HG03457 (cell line): ENCODE measurements around the gene PAFAH2.
"Not testable (repeated sequence)": the region's sequence is repeated elsewhere in the genome, so short reads cannot be mapped to it uniquely, and the experiment has no call there.

Experiments used
- ATAC-seq: cut with Tn5 transposase; IDR thresholded peaks from one replicate; pipeline ENCODE4 v1.9.1; 2021; ENCODE audit warnings: moderate number of reproducible peaks; ENCODE audit not compliant: unreplicated experiment

Gene PAFAH2

DNA sequence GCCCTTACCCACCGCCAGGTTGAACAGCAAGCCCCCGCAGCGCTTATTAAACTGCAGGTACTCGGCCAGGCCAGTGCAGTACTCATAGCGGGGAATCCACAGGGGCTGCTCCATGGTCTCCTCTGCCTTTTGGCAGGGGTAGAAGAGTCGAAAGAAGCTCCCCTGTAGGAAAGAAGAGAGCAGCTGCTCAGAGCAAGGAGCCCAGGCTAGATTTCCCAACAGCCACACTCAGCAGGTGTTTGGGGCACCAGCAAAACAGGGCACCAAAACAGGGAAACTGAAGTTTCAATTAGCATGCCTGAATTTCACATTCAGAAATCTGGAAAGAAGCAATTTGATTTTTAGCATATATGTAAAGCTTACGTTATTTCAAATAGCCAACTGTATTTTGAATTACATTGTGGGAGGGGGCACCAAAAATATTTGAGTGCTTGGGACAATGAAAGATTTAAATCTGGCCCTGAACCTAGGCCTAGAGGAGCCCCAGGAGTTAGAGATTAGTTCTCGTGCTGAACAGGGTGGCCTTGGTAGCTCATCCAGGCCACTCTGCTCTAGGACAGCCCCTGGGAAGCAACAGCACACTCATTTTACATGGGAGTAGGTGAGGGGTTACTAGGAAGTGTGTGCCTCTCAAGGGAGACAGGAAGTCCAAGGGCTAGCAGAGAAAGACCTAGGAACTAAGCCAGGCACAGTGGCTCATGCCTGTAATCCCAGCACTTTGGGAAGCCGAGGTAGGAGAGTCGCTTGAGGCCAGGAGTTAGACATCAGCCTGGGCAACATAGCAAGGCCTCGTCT, 8.2 kb downstream of the PAFAH2 start:
- no peak for ATAC-seq

DNA sequence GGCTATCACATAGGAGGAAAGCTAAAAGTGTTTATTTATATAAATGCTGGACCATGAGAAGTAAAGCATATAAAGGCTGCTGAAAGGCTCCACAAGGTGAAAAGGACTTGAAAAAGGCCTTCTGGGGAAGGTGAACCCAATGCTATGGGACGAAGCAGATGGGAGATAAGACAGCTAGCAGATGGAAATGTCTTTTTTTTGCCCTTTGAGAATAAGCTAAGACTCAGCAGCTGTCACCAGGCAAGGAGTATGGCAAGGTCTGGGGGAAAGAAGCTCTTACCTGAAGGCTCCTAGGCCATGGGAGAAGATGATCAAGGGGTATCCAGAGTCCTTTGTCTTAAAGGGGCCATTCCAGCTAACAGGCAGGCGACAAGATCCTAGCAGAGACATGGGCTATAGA, 9.9 kb downstream of the PAFAH2 start:
- ATAC-seq = no peak

DNA sequence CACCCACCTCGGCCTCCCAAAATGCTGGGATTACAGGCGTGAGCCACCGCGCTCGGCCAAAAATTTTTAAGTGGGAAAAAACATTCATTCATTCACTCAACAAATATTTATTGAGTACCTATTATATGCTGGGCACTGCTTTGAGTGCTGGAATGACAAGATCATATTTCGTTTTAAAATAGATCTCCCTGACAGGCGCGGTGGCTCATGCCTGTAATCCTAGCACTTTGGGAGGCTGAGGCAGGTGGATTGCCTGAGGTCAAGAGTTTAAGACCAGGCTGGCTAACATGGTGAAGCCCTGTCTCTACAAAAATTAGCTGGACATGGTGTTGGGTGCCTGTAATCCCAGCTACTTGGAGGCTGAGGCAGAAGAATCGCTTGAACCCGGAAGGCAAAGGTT, 11.1 kb downstream of the PAFAH2 start:
- not testable (repeated sequence) for ATAC-seq

DNA sequence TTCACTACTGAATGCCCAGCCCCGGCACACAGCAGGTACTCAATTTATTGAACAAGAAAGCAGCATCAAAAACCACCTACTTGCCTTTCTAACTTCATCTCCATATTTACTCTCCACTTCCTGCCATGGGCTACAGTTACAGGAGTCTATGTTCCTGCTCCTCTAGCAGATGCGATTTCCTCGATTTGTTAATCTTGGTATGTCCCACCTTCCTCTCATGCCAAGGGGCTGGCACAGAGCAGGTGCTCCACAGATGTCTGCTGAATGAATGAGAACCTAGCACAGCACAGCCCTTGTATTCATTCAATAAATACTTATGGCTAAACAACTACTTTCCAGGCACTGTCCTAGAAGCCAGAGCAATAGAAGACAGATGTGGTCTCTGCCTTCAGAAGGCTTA, 12.2 kb downstream of the PAFAH2 start:
- no peak for ATAC-seq

GRCh38 chr1:25985171-25985570, 12.7 kb downstream of the PAFAH2 start:
- ATAC-seq = no peak

DNA sequence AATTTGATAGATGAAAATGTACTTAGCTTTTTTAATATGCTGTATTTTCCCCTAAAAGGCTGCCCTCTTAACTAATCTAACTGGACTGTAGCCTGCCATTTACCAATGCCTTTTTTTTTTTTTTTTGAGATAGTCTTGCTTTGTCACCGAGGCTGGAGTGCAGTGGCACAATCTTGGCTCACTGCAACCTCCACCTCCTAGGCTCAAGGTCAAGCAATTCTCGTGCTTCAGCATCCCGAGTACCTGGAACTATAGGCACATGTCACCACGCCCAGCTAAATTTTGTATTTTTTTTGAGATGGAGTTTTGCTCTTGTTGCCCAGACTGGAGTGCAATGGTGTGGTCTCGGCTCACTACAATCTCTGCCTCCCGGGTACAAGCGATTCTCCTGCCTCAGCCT, 18.7 kb downstream of the PAFAH2 start:
- no peak for ATAC-seq

DNA sequence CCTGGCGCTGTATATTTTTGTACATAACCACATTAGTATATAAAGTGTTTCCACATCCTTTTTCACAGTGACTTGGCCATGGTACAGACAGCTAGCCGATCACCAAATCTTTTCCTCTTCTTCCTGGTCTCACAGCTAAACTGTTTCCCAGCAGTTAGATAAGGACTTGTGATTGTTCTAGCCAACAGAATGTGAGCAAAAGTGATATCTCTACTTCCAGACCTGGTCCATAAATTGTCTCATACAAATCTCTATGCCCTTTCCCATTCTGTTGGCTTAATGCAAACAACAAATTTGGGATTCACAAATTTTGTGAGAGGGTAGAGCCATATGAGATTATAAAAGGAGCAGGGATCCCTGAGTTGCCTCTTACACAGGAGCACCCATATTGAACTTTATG, 19.5 kb downstream of the PAFAH2 start:
- ATAC-seq = no peak

- ATAC-seq = no peak
Measured at GRCh38 chr1:25977801-25978200, 20.1 kb downstream of the PAFAH2 start.

DNA sequence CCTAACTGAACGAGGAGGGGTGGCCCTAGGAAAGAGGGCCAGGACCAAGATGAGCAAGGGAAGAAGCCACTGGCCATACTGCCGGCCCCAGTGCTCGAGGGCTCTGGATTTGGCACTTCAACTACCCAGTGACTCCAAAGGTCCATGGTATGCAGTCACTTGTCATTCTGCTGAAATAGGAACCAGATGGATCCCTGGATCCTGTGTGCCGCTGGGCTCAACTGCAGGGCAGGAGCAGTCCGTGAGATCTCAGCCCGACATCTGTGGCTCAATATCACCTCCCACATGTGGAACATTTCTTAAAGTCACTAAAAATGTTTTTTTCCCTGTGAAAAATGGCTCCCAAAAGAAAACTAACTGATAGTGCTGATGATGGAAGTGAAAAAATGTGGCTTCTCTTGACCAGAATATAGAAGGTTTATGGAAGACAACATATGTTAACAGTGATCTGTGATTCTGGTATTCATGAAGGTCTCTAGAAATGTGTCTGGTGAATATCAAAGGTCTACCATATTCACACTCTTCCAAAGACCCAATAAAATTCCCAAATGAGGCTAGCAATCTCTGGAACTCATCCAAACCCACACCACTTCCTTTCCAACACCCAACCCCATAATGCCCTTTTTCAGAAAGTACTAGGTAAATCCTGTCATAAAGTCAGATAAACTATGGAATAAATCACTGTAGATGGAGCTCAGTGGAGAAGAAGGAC, 24.1 kb downstream of the PAFAH2 start:
- no peak for ATAC-seq

- ATAC-seq = no peak
Measured at GRCh38 chr1:25971811-25972180, 26.1 kb downstream of the PAFAH2 start.

DNA sequence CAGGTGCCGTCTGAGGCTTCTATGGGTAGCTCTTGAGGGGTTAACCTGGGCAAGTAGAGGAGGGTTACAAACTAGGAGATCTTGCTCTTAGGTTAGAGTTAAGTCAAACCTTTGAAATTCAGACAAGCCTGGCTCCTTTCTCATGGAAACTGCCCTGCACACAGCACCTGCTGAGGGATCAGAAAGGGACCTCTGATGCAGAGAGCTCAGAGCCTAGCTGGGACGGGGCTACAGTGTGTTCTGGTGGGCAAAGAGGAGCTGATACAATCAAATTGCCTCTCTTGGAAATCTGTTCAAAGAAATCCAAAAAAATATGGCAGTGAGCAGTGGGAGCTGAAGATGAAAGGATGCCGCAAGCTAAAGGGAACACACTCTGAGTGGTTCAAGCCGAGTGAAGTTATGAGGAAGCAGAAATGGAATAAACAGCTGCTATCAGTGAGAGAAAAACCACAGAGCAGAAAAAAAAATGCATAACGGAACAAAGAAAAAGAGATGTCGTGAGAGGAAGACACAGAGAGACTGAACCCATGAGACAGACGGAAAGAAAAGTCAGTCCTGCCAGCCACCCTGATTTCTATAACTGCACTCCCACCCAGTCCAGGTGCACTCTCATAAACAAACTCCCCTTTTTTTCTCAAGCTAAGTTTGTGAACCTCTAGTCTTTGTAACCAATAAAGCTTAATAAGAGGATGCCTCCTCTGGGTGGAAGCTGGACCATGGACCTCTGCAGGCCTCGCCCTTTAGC, 26.6 kb downstream of the PAFAH2 start:
- no peak for ATAC-seq

- no peak for ATAC-seq
Measured at GRCh38 chr1:25967308-25967707, 30.6 kb downstream of the PAFAH2 start.

GRCh38 chr1:25959611-25960010, 38.3 kb downstream of the PAFAH2 start:
- no peak for ATAC-seq

DNA sequence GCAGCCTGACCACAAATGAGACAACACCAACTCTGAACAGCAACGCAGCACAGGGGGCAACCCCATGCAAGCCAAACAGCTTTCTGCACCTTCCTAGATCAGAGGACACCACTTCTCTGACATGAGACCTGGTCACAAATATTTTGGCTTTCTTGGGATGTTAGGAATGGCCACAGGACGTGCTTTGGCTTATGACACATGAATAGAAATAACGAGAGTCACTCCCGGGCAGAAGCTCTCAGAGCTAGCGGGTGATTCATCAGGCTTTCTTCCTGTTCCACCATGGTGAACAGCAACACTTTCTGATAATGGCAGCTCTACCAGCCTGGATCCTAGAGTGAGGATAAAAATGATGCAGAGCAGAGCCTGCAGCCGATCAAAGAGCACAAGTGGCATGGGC, 39.4 kb downstream of the PAFAH2 start:
- ATAC-seq = no peak

DNA sequence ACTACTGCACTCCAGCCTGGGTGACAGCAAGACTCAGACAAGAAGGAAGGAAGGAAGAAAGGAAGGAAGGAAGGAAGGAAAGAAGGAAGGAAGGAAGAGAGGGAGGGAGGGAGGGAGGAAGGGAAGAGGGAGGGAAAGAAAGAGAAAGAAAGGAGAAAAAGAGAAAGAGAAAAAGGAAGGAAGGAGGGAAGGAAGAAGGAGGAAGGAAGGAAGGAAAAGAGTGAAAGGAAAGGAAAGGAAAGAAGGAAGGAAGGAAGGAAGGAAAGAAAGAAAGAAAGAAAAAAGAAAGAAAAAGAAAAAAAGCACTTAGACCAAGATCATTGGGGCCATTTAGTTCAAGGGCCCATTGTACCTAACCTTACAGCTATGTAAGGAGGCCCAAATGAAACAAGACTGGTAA, 42.3 kb downstream of the PAFAH2 start:
- ATAC-seq = no peak

- no peak for ATAC-seq
Measured at GRCh38 chr1:25954282-25954938, 43.5 kb downstream of the PAFAH2 start.

- ATAC-seq = no peak
Measured at GRCh38 chr1:25952841-25953401, 44.9 kb downstream of the PAFAH2 start.

GRCh38 chr1:25948641-25949040, 49.2 kb downstream of the PAFAH2 start:
- no peak for ATAC-seq

- ATAC-seq = no peak
Measured at GRCh38 chr1:25947027-25947426, 50.8 kb downstream of the PAFAH2 start.

DNA sequence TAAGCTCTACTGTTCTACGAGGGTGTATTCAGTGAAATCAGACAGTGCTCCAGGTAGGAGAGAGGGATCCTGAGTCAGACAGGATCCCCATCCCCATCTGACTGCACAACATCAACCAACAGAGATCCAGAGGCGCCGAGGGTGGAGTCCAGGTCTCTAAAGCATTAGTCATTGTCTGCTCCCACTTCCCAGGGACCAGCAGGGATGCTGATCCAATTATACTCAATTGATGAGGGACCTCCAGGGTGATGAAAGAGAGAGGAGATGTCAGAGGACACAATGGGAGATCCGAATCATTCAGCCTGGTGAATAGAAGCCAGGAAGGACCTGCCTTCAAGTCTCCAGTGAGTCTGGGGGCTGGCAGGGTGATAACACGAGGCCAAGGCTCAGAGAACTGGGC, 52.1 kb downstream of the PAFAH2 start:
- no peak for ATAC-seq

DNA sequence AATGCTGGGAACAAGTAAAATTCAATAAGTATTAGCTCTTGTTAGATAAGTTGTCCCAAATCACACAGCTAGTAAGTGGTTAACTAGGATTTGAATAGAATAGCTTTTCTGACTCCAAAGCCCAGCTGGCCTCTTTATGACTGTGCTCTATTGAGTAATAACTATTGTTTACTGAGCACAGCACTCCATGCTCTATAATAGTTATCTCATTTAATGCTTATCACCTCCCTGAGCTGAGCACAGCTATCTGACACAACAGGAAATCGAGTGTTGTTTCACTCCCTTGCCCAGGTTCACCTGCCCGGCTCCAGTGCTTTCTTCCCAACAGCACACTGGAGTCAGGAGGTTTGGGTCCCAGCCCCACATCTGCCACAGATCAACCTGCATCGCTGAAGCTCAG, 52.9 kb downstream of the PAFAH2 start:
- ATAC-seq = no peak
